NT2/D1 (cell line): Measurements from ENCODE around the gene TM4SF1.

Experiments
- SUZ12 ChIP-seq: IDR thresholded peaks from 2 replicates; pipeline ENCODE4 v1.6.1; 2011; ENCODE audit not compliant: insufficient read length, insufficient read depth; ENCODE audit errors: extremely low read depth
- YY1 ChIP-seq: IDR thresholded peaks from 2 replicates; pipeline ENCODE4 v1.6.1; 2011; ENCODE audit not compliant: insufficient read length, insufficient read depth
- ZNF274 ChIP-seq: IDR thresholded peaks from 2 replicates; pipeline ENCODE4 v1.6.1; 2011; ENCODE audit warnings: mild to moderate bottlenecking, low read depth, low read length

- TF ChIP-seq YY1, result no peak
- no peak for TF ChIP-seq ZNF274
- TF ChIP-seq SUZ12, result no peak
Observed at GRCh38 chr3:149403443-149403842, 26.0 kb upstream of the TM4SF1 start.
